Measurements from ENCODE around the gene TCF3. TPM values are rescaled to one million over a fixed set of nuclear protein-coding genes. Genes with fewer than 3 reads are reported as not detected.
A peak's percentile ranks its signal among the peaks of the same experiment; 100 is the strongest.

The TCF3 gene
- total and polyA plus RNA-seq, 2 donors (not counting 3 experiments of a cell fraction or from before 2014, with no cell fraction given), result 147 to 193 TPM

GRCh38 chr19:1576242-1577089 is 75.9 kb downstream of the TCF3 start:
- no peak for TF ChIP-seq EZH2 (IDR thresholded peaks at IDR 0.05; ENCODE audit: borderline replicate concordance, low read depth, low read length, severe bottlenecking)
- TF ChIP-seq POLR2A (IDR thresholded peaks at IDR 0.05; ENCODE audit: low read depth, low read length), result no peak
- no peak for TF ChIP-seq MAX (IDR thresholded peaks at IDR 0.05; ENCODE audit: insufficient read depth, insufficient read length)
- no peak for TF ChIP-seq FOS (IDR thresholded peaks at IDR 0.05; ENCODE audit: borderline replicate concordance, insufficient read depth, low read length)
- no peak for TF ChIP-seq CTCF (IDR thresholded peaks at IDR 0.05; ENCODE audit: extremely low read depth in 1 of 2, insufficient read depth in 1 of 2, low read depth in 1 of 2, low read length in 2 of 2)
- no peak for TF ChIP-seq MYC (IDR thresholded peaks at IDR 0.05; ENCODE audit: low read depth, low read length)
- no peak for TF ChIP-seq GATA2 (IDR thresholded peaks at IDR 0.05; ENCODE audit: insufficient read depth, insufficient read length, low read depth, low read length)
- no peak for TF ChIP-seq JUN (IDR thresholded peaks at IDR 0.05; ENCODE audit: borderline replicate concordance, insufficient read depth, insufficient read length, low read depth)
- TF ChIP-seq POLR2AphosphoS5 (IDR thresholded peaks at IDR 0.05; ENCODE audit: insufficient read depth, low read depth, low read length), result no peak
- FAIRE-seq (no peak), DNase-seq (ENCODE audit: low read depth, low spot score) (no peak)
- no peaks in the 10 kb centered on the region for H3K4me1 ChIP-seq (ENCODE audit: control insufficient read depth, extremely low read depth, insufficient read depth, low read length)
- no peak overlapping the region for H2AFZ ChIP-seq (ENCODE audit: low read depth, low read length)
- BruUV-seq (replicated peaks), result TSS peak; percentile 18
- ChIA-PET POLR2A (no interaction called here), CTCF (no interaction called here)
- H4K20me1 ChIP-seq (replicated peaks; ENCODE audit: control insufficient read depth, extremely low read depth, insufficient read depth, low read length), result no peaks in the 10 kb centered on the region
- no peaks in the 10 kb centered on the region for H3K9me1 ChIP-seq (replicated peaks; ENCODE audit: control insufficient read depth, extremely low read depth, insufficient read depth, low read length)
- no peaks in the 10 kb centered on the region for H3K9me3 ChIP-seq (replicated peaks; ENCODE audit: control insufficient read depth, insufficient read depth, low read length)
- intact Hi-C loops (cut with micrococcal nuclease), result no loop called here
- no peaks in the 10 kb centered on the region for H3K27me3 ChIP-seq (ENCODE audit: control insufficient read depth in 2 of 2, insufficient read depth in 2 of 2, low read length in 2 of 2)
- no peak overlapping the region for H3K4me3 ChIP-seq (replicated peaks in 1 of 3; ENCODE audit: insufficient read depth in 1 of 3, low read depth in 1 of 3, low read length in 3 of 3)
- peaks cover 10 to 36% of the 10 kb centered on the region in 2 experiments for H3K36me3 ChIP-seq (ENCODE audit: control insufficient read depth in 2 of 2, extremely low read depth in 1 of 2, insufficient read depth in 2 of 2, low read length in 2 of 2)
- H3K27ac ChIP-seq (ENCODE audit: insufficient read depth, low read depth, low read length), result no peak overlapping the region
- dilution Hi-C loops (cut with MboI; ENCODE audit: extremely low pct_ligation_motif_present, low sequenced_read_pairs), result no loop called here
- H3K4me2 ChIP-seq (ENCODE audit: insufficient read depth, low read length), result no peak overlapping the region
- H3K79me2 ChIP-seq (ENCODE audit: control insufficient read depth, insufficient read depth, low read length), result no peaks in the 10 kb centered on the region
- H3K9ac ChIP-seq (replicated peaks; ENCODE audit: extremely low read depth, insufficient read depth, low read length), result no peak overlapping the region
